Measurements from ENCODE around the gene TGFBI.
"Not testable (repeated sequence)": the region's sequence is repeated elsewhere in the genome, so short reads cannot be mapped to it uniquely, and the experiment has no call there.

TGFBI gene

GRCh38 chr5:136027311-136027710 lies 1.5 kb upstream of the TGFBI start:
- DNase-seq, result no peak

DNA sequence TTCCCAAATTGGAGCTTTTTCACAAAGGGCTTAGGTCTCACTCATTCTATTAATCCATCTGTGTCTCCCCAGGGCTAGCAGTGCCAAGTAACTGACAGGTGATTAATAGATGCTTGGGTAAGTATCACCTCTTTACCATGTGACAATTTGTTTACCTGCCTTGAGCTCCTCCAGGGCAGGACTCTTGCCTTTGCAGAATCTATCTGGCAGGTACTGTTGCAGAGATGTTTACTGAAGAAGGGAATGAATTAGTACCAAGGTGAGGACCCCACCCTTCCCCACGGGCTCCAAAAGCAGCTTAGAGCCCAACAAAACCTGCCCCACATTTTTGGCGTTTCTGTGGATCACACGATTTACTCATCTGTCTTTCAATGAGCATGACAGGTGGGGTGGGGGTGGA lies 698 bp upstream of the TGFBI start:
- DNase-seq, result no peak

GRCh38 chr5:136030252-136030651 lies 1.5 kb downstream of the TGFBI start:
- no peak for DNase-seq

DNA sequence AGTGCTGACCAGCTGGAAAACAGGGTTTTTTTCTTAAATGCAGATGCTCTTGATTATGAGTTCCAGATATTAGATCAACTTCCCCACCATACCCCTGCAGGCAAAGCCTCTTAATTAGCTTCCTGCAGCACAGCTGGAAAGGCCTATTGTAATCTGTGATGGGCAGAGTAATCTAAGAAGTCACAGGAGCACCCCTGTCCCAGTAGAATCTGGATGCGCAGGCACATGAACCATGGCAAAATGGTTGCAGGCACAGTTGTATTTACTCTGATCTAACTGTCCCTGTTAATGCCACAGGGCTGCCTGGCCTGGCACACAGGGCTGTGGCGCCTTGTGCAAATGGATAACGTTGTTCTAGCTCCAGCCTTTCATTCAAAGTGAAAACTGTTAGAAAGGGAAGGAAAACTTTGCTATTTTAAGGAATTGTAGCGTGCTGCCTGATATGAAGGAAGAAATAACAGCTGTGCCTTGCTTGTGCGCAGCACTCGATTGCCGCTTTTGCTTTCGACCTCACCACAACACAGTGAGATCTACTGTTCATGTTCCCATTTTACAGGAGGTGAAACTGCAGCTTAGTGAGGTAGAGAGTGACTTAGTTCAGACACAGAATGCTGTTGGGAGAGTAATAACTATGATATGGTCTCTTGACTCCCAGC lies 2.3 kb downstream of the TGFBI start:
- DNase-seq, result no peak

DNA sequence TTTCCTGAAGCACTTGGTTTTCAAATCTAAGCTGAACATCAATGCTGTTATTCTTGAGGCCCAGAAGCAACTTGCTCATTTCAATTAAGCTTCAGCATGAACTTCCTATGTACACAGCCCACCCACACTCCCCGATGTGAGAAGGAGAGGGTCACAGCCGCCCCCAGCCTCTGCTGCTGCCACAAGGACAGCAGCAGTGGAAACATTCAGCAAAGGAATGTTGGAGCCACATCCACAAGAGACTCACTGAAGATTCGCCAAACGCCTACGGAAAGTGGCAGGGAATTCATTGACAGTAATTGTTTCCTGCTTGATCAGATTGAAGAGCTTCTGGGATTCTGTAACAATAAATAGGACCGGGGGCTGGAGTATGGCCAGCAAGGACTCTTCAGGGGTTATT lies 2.9 kb downstream of the TGFBI start:
- no peak for DNase-seq

DNA sequence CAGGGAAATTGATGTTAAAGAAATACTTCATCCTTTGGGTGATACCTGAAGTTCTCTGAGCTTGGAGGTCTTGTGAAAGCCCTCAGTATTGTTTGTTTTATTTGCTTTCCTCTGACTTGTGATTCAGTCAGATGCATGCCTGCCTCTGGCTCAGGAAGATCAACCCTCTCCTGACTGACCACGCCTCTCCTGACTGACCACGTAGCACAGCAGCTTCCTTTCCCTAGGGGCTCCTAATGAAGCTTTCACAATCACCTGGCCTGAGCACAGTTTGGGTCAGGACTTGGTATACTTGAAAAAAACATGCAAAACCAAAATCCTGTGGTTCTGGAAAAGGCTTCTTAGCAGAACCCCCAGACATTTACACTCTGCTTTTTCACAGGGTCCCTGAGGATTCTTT lies 3.8 kb downstream of the TGFBI start:
- DNase-seq, result no peak

GRCh38 chr5:136033234-136033633 lies 4.4 kb downstream of the TGFBI start:
- no peak for DNase-seq

DNA sequence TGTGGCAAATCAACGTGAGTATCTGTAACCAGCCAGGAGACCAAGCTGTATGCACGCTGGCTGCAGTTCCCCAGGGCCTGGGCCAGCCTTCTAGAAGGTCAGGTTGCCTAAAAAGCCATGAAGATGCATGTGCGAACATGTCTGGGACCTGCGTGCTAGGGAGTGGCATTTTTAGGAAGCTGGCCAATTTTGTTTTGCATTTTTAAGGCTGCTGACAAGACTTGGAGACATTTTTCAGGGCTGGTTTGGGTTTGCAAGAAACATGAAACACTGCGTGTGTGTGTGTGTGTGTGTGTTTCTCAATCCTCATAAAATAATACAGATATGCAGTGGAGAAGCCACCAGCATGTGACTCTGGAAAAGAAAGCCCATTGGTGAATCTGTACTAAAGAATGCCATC lies 5.1 kb downstream of the TGFBI start:
- DNase-seq, result no peak

GRCh38 chr5:136034492-136034891 lies 5.7 kb downstream of the TGFBI start:
- no peak for DNase-seq

DNA sequence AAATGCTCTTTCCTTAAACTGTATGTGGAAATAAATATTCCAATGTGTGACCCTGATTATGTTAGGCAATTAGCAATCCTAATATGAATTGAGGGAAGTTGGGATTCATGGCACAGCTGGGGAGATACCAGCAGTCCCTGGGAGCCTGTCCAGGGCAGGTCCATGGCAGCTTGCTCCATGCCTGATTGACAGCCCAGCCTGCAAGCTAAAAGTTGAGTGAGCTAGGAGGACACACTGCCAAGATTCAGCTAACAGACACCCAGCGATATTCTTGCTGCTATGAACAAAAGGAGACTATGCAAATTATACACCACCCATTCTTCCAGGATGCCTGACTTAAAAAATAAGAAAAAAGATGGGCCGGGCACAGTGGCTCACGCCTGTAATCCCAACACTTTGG lies 6.2 kb downstream of the TGFBI start:
- no peak for DNase-seq

DNA sequence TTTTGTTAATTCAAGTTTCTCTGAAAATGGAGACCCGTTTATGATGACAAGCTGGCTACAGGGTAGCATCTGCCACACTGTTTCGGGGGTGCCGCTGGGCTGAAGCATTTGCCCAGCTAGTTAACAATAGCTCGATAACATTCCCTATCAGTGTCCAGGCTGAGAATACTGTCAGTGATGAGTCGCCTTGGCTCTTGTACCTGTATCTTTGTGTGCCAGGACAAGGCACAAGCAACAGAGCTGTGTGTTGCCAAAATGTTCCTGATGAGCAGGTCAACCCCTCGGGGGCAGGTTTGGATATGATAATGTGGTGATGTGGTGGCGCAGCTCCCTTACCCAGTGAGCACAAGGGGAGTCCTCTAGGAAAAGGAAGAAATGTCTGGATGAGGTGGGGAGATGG lies 7.0 kb downstream of the TGFBI start:
- no peak for DNase-seq

DNA sequence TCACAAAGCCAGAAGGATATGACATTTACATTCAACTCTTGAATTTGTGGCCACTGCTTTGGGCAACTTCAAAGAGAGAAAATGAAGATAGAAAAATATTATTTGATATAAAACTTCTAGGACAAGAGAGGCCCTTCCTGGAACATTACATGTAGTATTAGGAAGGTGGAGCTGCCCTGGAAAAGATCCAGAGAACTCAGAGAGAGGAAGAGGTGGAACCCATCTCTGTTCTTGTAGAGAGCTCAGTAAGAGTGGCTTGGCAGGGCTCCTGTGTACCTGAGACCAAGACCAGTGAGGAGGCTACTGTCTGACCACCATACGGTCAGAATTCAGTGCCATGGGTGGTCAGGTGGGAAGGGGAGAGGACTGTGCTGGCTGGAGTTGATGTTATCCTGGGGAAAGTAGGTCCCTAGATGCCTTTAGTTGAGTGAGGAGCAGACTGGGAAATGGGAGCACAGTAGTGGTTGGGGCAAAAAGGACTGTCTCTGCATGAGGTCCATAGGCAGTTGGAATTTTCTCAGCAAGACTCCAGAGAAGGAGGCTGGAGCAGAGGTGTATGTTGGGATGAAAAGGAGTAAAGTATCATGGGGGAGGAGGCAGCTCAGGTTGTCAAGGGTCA lies 7.6 kb downstream of the TGFBI start:
- no peak for DNase-seq

DNA sequence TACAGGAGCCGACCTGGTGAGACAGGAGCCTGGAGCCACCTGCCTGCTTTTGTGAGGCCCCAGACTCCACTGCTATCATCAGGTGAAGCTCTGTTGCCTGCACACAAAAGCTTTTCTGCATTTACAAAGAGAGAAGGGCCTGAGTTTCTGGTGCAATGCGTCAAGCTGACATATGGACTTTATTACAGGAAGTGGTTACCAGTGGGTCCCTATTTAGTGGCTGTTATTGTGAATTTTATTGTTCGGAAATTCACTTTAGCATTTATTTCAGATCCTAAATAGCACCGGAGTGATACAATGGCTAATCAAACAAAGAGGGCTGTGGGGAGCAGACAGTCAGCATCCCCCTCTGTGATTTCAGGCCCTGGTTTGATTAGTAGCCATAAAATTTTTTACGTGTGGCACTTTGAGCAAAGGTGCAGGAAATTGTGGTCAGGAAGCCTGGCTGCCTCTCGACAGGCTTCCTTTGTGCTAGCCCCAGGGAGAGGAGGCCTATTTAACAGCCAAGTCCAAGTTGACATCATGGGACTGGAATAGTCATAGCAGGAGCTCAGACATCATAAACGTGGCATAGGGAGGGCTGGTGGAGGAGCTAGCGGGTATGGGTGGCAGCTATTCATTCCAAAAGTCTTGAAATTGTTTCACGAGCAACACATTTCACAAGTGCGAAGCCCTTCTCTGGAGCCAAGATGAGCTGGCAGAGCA lies 8.4 kb downstream of the TGFBI start:
- DNase-seq, result no peak

DNA sequence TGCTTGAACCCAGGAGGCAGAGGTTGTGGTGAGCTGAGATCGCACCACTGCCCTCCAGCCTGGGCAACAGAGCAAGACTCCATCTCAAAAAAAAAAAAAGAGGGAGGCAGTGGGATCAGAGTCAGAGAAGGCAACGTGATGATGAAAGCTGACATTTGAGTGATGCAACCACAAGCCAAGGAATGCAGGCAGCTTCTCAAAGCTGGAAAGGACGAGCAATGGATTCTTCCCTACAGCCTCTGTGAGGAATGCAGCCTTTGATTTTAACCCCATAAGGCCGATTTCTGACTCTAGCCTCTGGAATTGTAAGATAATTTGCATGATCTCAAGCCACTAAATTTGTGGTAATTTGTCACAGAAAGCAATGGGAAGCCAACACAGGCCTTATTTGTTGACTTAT lies 9.8 kb downstream of the TGFBI start:
- DNase-seq, result no peak

DNA sequence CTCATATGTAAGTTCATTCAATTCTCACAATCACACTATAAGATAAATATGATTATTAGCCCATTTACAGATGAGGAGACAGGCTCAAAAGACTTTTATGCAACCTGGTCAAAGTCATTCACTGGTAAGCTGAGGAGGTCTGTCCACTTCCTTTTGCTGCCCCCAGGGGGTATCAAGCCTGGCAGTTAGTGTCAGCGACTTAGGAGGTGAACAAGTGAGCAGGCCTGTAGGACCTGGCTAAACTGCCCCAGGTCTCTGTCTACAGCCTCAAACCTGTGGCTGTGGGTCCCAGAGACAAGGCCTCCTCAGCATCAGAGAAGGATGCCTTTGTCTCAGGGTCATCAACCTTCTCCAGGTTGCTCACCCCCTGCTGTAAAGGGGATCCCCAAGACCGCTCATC lies 10.4 kb downstream of the TGFBI start:
- no peak for DNase-seq

- DNase-seq, result no peak
Measured at GRCh38 chr5:136040746-136041415, 12.1 kb downstream of the TGFBI start.

DNA sequence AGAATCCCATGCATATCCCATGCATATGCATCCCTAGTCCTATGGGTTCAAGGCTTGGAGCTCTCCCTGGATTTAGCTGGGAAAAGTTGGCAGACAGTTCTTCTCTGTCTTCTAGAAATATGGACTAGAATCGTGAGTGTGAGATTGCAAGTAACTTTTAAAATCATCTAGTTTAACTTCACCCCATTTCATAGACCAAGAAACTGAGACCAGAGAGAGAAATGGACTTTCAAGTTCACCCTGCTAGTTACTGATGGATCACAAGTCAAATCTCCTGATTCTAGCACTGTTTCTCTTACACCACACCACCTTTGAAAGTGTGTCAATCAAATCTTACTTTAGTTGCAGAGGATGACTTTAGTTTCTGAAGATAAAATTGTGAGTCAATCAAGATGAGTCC lies 13.4 kb downstream of the TGFBI start:
- DNase-seq, result no peak

DNA sequence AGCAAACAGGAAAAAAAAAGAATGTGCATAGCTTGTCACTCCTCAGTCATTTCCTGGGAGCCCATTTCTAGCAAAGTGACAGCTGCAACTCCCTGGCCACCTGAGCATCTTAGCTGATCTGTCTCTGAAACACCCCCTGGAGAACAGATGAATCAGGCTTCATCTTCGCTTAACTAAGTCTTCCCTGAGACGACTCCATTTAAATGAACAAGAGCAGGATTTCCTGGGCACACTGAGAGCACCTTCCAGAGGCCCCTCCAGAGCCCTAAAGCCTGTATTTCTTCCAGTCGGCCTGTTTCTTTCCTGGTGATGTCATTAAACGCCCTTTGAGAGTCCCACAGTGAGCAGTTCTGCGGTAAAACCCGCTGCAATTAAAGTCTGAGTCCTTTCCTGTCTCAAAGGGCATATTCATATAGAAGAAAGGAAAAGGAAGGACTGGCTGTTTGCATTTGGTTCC lies 13.9 kb downstream of the TGFBI start:
- DNase-seq, result peak; percentile 46

GRCh38 chr5:136043551-136043950 lies 14.8 kb downstream of the TGFBI start:
- DNase-seq, result no peak

DNA sequence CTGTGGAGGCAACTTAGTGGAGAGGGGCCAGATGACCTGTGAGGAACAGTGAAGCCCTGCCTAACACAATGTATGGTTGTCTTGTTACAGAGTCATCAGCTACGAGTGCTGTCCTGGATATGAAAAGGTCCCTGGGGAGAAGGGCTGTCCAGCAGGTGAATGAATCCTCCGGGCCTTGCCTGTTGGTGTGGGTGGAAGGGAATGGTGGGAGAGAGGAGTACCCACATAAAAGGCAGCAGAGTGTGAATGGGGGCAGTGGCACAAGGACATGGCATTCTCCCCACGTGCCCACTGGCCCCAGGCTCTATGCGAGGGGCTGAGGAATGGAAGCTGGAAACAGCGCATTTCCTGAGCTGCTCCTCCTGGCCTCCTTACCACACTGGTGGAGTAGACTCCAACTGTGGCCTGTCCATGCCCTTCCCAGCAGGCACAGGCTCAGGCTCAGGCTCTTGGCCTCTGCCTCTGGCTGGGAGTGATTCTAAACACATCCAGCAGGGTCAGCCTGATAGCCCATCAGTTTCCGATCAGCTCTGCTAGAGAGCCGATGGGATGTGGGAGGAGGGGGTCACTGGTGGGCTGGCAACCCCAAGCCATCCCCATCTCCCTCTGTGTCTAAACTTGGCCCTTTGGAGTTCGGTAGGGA lies 15.3 kb downstream of the TGFBI start:
- DNase-seq, result no peak

GRCh38 chr5:136045026-136045425 lies 16.2 kb downstream of the TGFBI start:
- not testable (repeated sequence) for DNase-seq

DNA sequence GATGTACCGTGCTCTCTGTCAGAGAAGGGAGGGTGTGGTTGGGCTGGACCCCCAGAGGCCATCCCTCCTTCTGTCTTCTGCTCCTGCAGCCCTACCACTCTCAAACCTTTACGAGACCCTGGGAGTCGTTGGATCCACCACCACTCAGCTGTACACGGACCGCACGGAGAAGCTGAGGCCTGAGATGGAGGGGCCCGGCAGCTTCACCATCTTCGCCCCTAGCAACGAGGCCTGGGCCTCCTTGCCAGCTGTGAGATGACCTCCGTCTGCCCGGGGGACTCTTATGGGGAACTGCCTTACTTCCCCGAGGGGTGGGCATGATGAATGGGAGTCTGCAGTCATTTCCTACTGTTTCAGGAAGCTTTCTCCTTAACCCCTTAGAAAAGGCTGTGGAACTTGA lies 17.5 kb downstream of the TGFBI start:
- DNase-seq, result no peak

DNA sequence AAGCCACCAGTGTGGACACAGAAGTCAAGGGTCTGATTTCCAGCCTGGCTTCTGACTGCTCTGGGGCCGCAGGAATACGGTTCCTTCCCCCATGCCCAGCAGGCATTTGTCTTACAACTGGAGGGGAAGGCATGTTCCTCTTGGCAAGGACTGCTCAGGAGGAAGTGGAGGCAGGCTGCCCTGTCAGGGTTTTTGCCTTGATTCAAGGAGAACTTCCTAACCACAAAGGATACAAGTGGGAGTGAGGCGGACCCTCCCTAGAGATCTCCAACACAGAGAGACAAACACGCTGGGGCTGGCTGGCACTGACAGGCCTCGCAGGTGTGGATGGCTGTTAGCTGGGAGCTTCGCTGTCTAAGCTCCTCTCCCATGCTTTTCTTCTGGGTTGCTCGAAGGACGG lies 19.1 kb downstream of the TGFBI start:
- no peak for DNase-seq
